ENCODE results near the gene RIMS4.

RIMS4 gene

DNA sequence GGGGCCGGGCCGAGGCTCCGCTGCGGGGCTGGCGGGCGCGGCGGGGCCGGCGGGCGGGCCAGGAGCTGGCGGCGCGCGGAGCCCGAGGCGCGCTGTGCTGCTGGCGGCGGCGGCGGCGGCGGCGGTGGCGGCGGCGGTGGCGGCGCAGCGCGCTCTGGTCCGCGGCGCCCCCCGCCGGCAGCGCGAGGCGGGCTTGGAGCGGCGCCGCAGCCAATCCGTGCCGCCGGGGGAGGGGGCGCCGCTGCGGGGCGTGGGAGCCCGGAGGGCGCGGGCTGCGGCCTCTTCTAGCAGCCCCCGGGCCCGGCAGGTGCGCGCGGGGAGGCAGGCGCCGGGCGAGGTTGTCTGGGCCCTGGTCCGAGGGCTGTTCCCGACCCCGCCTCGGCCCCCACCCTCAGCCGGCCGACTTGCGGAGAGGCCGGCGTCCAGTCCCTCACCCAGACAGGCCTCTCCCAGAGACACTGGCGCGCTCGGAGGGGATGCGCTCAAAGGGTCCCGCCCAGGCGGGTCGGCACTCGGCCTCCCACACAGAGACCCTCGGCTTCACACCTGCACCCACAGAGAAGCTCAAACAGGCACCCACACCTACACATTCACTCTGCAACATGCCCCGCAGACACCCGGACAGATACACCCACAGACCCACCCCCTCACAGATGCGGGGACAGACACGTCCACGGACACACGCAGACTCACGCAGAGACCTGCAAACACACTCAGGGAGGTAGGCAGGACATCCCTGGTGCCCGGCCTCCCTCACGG lies at the start of gene RIMS4:
Gene RIMS4 (minus strand): TSS at position 156 of the 759 bp plus-strand sequence. CDS start 275 bp downstream, outside the sequence.
- DNase-seq, result no peak

DNA sequence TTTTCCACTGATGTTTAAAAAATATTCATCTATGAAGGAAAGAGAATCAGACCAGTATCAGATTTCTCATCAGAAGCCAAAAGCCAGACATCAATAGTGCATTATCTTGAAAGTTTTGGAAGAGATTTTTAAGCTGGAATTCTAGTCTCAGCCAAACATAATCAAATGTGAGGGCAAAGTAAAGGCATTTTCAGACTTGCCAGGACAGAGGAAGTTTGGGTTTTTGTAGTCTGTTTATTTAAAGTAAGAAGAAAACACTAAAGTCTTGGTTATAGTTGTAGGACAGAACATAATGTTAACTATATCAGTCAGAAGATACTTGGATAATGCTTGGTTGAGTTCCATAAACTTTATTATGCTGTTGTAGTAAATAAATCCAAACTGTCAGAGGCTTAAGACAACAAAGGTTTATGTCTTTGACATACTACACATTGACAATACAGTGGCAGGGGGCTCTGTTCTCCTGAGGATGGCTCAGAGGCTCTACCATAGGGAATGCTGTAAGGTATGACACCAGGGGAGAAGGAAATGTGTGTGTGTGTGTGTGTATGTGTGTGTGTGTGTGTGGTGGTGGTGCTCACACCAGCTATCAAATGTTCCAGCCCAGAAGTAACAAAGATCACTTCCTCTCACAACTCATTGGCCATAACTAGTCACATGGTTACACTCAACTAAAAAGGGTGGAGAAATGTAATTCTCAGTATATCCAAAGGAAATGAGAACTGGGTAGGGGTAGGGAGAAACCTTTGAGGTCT lies 48.4 kb upstream of the RIMS4 start:
- DNase-seq, result no peak

DNA sequence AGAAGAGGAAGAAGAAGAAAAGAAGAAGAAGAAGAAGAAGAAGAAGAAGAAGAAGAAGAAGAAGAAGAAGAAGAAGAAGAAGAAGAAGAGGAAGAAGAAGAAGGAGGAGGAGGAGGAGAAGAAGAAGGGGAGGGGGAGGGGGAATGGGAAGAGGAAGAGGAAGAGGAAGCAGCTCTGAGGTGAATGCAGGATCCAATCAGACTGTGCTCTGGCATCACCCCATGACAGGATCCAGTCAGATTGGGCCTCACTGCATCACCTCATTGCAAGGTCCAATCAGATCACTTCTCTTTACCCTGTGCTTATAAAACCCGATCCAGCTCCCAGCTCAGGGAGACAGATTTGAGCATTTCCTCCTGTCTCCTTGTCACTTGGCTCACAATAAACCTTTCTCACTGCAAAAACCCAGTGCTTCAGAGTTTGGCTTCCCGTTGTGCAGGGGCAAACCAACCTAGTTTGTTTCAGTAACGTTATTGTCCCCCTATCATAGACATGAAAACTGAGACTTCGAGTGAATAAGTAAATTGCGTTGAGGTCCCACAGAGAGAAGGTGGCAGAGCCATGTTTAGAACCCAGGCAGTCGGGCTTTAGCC lies 46.6 kb upstream of the RIMS4 start:
- DNase-seq, result no peak

DNA sequence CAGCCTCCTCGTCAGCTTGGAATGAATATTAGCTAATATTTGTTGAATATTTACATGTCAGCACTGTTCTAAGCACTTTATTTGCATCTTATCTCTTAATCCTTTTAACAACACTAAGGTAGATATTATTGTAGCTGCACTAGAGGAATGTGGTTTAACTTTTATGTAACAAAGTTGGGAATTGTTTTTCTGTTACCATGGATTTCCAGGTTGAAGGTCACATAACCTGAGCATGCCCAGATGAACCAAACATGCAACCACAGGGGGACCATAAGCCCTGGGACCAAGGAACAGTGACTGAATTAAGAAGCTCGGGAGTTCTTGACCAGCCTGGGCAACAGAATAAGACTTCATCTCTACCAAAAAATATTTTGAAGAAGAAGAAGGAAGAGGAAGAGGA lies 46.1 kb upstream of the RIMS4 start:
- no peak for DNase-seq

DNA sequence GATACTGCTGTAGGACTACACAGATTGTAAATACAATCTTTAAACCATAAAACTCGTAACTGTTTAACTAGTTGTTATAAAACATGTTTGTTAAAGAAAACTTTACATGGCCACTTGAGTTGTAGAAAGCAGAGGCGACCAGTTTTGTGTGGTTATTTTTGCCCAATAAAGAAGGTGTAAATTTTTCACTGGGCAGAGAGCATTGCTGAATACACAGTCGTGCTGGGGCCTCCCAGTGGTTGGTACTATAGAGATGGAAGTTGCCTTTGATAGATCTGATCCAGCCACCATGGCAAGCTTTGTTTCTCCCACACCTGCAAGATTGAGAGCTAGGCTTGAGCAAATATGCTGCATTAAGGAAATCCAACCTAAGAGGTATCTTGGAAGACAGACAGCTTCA lies 41.2 kb upstream of the RIMS4 start:
- DNase-seq, result no peak

DNA sequence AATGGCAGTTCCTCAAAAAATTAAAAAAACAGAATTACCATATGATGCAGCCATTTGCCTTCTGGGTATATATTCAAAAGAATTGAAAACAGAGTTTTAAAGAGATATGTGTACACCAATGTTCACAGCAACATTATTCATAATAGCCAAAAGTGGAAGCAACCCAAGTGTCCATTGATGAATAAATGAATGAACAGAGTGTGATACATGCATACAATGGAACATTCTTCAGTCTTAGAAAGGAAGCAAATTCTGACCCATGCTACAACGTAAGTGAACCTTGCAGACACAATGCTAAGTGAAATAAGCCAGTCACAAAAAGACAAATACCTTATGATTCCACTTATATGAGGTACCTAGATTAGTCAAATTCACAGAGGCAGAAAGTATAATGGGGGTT lies 40.5 kb upstream of the RIMS4 start:
- no peak for DNase-seq

DNA sequence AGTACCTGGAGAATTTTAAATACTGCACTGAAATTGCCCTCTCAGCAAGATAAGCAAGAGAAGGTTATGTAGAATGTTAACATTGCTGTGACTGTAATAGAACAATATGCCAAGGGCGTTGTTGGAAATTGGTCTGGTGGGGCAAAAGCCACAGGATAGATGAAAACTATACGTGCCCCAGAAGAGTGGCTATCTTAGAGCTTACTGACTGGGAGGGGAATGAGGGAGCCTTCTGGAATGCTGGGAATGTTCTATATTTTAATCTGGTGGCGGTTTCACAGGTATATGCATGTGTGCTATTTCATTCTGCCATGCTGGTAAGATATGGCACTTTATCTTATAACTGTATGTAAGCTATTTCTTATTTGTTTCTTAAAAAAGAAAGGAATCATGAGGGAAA lies 39.9 kb upstream of the RIMS4 start:
- DNase-seq, result no peak

DNA sequence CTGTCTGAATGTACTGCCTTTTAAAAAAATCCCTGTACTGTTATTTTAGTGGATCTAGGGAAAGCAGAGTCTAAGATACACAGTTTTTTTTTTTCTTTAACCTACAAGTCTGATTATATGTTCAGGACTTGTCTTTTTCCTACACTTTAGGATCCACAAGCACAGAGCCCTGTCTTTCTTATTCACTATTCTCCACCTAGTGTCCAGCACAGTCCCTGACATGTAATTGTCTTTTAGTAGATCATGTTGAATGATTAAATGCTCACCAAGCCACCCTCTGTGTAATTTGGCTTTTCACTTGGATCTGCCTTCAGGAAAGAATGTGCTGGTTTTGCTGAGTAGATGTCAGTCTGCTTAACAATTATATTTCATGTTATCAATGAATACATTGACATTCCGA lies 39.4 kb upstream of the RIMS4 start:
- no peak for DNase-seq

DNA sequence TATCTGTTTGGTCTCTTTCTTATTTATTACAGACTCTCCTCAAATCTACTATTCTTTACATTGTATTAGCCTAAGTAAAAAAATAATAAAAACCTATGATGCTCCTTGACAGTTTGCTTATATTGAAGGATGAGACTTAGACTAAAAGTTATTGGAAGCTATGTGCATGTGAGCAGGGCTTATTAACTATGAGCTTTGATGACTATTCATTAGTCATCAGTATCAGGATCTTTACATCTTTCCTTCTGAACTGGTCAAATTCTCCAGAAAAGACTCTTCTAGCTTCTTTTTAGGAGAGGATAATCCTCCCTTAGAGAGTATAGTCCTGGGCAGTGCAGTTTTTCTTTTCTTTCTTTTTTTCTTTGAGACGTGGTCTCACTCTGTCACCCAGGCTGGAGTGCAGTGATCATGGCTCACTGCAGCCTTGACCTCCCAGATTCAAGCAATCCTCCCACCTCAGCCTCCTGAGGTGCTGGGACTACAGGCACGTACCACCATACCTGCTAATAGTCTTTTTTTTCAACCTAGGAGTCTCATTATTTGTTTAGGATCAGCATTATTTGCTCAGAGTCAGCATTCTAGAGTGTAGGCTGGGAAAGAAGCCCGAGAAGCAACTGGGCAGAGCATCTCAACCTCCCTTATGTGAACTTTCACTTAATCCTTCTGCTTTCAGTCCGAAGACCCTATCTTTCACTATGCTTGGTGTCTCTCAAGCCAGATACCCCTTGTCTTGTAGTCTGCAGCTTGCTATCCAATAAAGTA lies 38.1 kb upstream of the RIMS4 start:
- no peak for DNase-seq

DNA sequence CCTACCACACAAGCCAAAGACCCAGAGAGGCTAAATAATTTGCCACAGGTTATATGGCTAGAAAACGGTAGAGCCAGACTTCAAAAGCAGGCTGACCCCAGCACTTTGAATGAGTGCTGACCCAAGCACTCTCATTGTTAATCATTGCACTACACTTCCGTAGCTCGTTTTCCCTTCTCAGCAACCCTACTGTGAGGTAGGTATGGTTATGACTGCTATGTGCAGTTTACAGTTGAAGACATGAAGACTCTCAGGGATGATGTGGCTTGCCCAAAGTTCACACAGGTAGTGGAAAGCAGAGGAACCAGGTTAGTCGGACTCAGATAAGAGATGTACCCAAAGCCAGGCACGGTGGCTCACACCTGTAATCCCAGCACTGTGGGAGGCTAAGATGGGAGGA lies 33.5 kb upstream of the RIMS4 start:
- DNase-seq, result no peak

DNA sequence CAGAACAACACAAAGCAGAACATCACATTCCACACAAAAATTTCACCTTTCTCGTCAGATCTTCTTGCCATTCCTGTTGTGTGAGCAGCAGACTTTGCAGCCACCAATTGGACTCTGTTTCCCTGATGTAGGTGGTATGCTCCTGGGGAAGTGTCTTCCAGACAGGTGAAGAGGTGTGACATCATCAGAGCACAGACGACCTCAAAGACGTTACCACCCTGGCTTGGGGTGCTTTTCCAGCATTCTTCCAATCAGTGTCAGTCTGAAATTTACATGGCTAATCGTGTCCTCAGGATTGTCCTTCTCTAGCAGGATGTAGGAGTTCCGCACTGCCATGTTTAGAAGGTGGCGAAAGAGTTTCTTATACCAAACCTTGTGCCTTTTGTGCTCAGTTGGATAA lies 31.6 kb upstream of the RIMS4 start:
- DNase-seq, result no peak

DNA sequence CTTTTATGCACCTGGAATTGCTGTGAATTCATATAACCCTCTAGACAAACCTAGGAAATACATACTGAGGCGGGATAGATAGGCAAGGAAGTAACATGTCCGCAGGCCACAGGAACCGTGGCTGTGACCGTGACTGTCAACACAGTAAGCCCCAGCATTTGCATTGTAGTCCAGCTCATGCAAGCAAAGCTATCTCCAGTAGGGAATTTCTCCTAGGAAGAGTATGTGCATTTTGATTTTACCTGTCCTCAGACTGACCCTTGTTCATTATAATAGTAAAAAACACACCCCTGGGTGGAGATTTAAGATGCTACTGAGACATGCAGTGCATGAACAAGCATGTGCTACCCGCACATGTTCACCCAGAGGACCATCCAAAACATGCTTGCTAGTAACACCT lies 30.5 kb upstream of the RIMS4 start:
- no peak for DNase-seq

DNA sequence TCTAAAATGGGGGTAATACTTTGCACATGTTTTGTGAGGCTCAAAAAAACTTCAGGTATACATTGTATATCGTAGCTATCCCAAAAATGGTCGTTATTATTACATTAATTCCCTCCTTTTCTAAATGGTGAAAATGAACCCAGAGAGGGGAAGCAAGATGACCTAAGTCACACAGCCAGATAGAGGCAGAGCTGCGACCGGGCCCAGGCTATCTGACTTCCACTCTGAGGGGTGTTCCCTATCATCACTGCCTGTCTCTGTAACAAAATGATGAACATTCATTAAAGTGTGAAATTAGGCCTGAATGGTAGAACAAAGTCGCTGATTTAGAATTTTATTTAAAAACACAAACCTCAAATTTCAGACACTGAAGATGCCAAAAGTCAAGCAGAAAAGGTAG lies 29.1 kb upstream of the RIMS4 start:
- DNase-seq, result no peak

DNA sequence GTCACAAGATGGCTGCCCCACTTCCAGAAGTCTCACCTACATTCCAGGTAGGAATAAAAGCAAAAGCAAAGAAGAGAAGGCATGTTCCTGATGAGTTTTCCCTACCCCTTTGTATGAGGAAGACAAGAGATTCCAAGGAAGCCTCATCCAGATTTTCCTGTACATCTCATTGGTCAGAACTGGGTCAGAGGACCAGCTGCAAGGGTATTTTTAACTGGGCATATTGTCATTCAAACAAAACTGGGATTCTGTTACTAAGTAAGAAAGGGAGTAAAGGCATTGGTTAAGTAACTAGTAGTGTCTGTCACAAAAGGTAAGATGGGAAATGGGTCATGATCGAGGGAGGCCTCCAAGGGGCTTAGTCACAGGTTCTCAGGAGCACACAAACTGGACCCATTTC lies 28.2 kb upstream of the RIMS4 start:
- no peak for DNase-seq

DNA sequence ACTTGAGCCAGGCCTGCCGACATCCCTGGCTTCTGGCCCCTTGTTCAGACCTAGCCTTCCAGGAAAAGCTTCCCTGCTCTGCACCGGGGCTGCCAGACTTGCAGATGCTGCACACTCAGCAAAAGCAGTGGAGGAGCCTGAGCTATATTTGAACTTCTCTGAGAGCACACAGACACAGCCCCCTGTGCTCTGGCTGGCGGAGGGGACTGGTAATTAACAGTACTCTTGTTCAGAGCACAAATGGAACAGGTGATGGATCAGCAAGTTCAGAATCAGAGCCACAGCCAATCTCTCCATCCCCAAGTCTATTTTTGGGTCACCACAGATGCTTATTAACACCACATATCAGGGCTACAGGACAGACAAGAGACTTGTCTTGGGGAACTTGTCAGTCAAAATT lies 27.6 kb upstream of the RIMS4 start:
- no peak for DNase-seq

DNA sequence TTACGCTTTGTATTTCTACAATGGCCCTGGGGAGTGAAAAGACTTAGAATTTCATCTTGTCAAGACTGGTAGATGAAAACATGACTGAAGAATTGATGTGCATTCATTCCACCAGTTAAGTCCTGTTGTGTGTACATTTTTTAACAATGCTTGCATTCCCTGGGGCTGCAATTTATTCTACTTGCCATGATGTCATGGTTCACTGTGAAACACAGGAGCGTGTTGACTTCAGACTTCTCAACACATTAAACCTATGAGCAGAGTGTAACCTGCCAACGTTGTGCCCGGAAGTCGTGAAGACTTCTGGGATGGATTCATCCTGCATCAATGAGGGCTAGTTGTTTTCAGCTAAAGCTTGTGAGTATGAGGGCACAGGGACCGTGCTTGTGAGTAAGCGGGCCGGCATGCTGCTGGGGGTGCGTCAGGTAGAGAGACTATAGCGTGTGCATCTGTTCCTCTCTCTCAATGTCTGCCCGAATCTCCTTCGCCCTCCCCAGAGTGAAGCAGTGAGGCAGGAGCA lies 26.3 kb upstream of the RIMS4 start:
- no peak for DNase-seq

DNA sequence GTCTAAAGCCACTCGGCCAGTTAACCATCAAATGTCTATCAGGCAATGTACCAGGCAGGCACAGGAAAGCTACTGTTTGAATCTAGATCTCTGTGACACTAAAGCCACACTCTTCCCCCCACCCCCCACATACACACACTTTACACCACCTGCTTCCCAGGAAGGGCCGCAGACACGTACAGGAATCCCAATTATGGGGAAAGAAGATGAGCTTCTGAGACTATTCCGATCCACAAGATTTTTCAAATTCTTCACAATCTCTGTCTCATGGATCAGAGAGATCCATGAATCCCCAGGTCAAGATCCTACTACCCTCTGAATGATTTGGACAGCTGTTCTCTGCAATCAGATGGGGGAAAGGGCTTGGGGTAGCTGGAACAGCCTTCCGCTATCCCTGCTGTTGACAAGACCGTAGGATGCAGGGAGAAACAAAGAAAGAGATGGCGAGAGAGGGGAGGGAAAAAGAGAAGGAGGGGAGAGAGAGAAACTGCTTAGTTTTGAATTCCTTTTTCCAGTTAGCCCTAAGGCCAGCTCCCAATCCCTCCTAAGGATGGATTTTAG lies 25.4 kb upstream of the RIMS4 start:
- no peak for DNase-seq

DNA sequence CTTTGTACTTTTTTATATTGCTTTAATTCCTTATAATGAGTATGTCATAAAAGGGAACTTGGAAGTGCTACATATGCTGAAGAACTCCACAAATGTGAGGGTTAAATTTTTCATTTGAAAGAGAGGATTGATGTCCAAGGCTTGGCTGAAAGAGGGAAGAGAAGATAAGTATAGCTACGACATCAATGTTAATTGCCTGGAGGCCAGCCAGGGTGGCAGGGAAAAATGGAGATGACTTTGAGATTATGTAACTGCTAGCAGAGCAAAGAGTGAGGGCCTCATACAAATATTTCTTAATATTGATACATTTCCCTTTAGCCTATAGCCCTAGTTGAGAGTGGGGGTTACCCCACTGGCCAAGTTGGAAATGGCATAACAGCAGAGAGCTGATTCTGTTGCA lies 24.8 kb upstream of the RIMS4 start:
- no peak for DNase-seq

DNA sequence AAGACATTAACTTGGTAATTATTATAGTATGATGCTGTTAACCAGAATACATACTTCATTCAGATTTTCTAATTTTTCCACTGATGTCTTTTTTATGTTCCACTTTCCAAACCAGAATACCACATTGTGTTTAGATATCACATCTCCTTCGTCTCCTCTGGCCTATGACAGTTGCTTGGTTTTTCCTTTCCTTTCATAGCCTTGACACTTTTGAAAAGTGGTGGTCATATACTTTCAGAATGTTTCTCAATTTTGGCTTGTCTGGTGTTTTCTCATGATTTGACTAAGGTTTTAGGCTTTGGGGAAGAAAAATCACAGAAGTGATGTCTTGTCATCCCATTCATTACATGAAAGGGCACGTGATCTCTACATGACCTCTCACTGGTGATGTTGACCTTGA lies 24.3 kb upstream of the RIMS4 start:
- DNase-seq, result no peak

DNA sequence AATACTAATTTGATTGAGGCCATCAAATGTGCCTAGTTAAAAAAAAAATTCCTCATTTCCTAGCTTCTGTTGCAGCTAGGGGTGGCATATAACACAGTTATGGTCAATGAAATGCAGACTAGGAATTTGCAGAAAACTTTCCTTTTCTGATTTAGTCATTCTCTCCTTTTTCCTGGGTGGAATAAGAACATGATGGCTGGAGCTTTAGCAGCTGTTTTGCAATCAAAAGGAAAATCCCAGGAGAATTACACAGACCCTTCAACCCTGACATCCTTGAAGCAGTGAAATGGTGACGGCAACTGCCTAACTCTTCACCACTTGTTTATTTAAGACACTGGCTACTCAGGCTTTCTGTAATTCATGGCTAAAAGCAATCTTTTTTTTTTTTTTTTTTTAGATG lies 23.1 kb upstream of the RIMS4 start:
- DNase-seq, result no peak

DNA sequence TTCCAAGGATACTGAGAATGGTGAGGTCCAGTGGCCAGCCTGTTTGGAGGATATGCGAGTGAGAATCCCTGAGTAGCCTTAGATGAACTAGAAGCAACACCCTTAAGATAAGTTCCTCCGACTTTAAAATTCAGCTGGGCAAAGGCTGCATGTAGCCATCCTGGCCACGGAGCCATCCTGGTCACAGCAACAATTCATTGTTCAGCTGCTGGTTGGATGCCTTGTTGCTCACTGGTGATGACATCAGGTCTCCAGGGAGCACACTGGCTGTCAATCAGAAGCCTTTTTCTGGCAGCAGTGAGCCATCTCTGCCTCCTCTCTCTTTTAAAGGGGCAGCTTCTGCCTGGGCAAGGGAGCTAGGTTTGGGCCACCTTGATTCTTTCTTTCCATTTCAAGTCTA lies 22.4 kb upstream of the RIMS4 start:
- no peak for DNase-seq

DNA sequence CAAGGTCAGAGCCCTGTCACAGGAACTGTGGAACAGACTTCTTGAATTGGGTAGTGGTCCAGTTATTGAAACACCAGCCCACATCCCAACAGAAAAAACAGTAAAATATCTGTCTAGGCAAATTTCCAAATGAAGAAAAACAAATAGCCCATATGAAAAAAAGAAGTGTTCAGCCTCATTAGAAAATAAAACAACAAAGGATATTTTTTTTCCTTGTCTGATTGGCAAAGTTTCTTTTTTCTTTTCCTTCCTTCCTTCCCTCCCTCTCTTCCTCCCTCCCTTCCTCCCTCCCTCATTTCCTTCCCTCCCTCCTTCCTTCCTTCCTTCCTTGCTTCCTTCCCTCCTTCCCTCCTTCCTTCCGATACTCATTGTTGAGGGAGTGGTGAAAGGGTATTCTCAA lies 20.6 kb upstream of the RIMS4 start:
- DNase-seq, result no peak

DNA sequence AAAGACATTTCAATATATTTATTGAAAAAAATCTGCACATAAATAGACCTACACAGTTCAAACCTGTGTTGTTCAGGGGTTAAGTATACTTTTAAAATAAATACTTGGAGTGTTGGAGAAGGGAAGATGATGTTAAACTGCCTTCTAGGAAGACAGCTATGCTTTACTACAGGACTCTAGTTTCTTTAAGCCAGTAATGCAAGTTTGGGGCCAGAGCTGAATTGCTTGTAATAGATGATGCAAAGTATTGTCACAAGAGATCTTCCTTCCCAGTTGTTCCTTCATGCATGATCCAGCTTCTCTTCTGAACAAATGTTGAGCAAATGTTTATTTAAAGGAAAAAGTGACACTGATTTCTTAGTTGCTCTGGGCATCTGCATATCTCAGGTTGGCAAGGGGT lies 20.2 kb upstream of the RIMS4 start:
- no peak for DNase-seq
